H9 (cell line): ENCODE results near the gene STARD10. TPM values are rescaled to one million over a fixed set of nuclear protein-coding genes. Genes with fewer than 3 reads are reported as not detected.

Source experiments
- DNase-seq: peaks from one replicate; pipeline ENCODE4 v3.0.0-alpha.2; 2017
- H2AFZ ChIP-seq: one replicate; pipeline ENCODE4 v1.6.1; 2013; ENCODE audit warnings: mild to moderate bottlenecking, low read length, control low read depth, moderate library complexity
- H2AK5ac ChIP-seq: 2 replicates; pipeline ENCODE4 v1.6.1; 2013; ENCODE audit warnings: low read length, control low read depth, mixed read lengths; ENCODE audit not compliant: insufficient read length
- H2BK120ac ChIP-seq: one replicate; pipeline ENCODE4 v1.6.1; 2013; ENCODE audit warnings: low read depth, mild to moderate bottlenecking, low read length, control low read depth, inconsistent platforms; ENCODE audit not compliant: poor library complexity, severe bottlenecking
- H2BK12ac ChIP-seq: 2 replicates; pipeline ENCODE4 v1.6.1; 2013; ENCODE audit warnings: low read length, control low read depth, mixed read lengths, low read depth; ENCODE audit not compliant: insufficient read length
- H2BK15ac ChIP-seq: 2 replicates; pipeline ENCODE4 v1.6.1; 2013; ENCODE audit warnings: low read depth, low read length, control low read depth
- H2BK20ac ChIP-seq: one replicate; pipeline ENCODE4 v1.6.1; 2013; ENCODE audit warnings: low read depth, mild to moderate bottlenecking, low read length, control low read depth, inconsistent platforms; ENCODE audit not compliant: poor library complexity, severe bottlenecking
- H2BK5ac ChIP-seq: 2 replicates; pipeline ENCODE4 v1.6.1; 2013; ENCODE audit warnings: low read length, control low read depth, mixed read lengths; ENCODE audit not compliant: insufficient read length
- H3K14ac ChIP-seq: 2 replicates; pipeline ENCODE4 v1.6.1; 2013; ENCODE audit warnings: low read length, control low read depth; ENCODE audit not compliant: insufficient read depth
- H3K18ac ChIP-seq: 2 replicates; pipeline ENCODE4 v1.6.1; 2013; ENCODE audit warnings: low read depth, mild to moderate bottlenecking, mixed read lengths, low read length, control low read depth; ENCODE audit not compliant: insufficient read length
- H3K23ac ChIP-seq: 2 replicates; pipeline ENCODE4 v1.6.1; 2013; ENCODE audit warnings: low read length, control low read depth, mixed read lengths, low read depth; ENCODE audit not compliant: insufficient read length
- H3K23me2 ChIP-seq: 2 replicates; pipeline ENCODE4 v1.6.1; 2013; ENCODE audit warnings: low read depth, mild to moderate bottlenecking, mixed read lengths, low read length, control low read depth; ENCODE audit not compliant: insufficient read length, poor library complexity, severe bottlenecking
- H3K27ac ChIP-seq: 2 replicates; pipeline ENCODE4 v1.5.1; 2013; ENCODE audit warnings: low read length, control low read depth, mixed read lengths, low read depth; ENCODE audit not compliant: insufficient read length
- H3K27me3 ChIP-seq: 2 replicates; pipeline ENCODE4 v1.6.1; 2013; ENCODE audit warnings: low read length, control low read depth, inconsistent platforms; ENCODE audit not compliant: insufficient read depth
- H3K4ac ChIP-seq: 2 replicates; pipeline ENCODE4 v1.6.1; 2013; ENCODE audit warnings: low read depth, mild to moderate bottlenecking, control low read depth, inconsistent platforms, low read length, moderate library complexity
- H3K4me1 ChIP-seq: 2 replicates; pipeline ENCODE4 v1.6.1; 2013; ENCODE audit warnings: low read length, control low read depth, inconsistent platforms; ENCODE audit not compliant: insufficient read depth
- H3K4me2 ChIP-seq: 2 replicates; pipeline ENCODE4 v1.6.1; 2013; ENCODE audit warnings: low read length, control low read depth, mixed read lengths; ENCODE audit not compliant: insufficient read length, insufficient read depth
- H3K56ac ChIP-seq: 2 replicates; pipeline ENCODE4 v1.6.1; 2013; ENCODE audit warnings: low read depth, mild to moderate bottlenecking, mixed read lengths, low read length, control low read depth; ENCODE audit not compliant: insufficient read length
- H3K79me1 ChIP-seq: 2 replicates; pipeline ENCODE4 v1.6.1; 2013; ENCODE audit warnings: low read depth, mild to moderate bottlenecking, moderate library complexity, low read length, control low read depth, inconsistent platforms; ENCODE audit not compliant: insufficient read depth, poor library complexity, severe bottlenecking
- H3K79me2 ChIP-seq: 2 replicates; pipeline ENCODE4 v1.6.1; 2013; ENCODE audit warnings: low read length, control low read depth, inconsistent platforms; ENCODE audit not compliant: insufficient read depth
- H3K9ac ChIP-seq: 2 replicates; pipeline ENCODE4 v1.6.1; 2013; ENCODE audit warnings: low read length, control low read depth, mixed read lengths; ENCODE audit not compliant: insufficient read length; ENCODE audit errors: extremely low read depth
- H3K9me3 ChIP-seq: one replicate; pipeline ENCODE4 v1.6.1; 2013; ENCODE audit warnings: low read depth, low read length, inconsistent platforms; ENCODE audit not compliant: control insufficient read depth
- H3T11ph ChIP-seq: one replicate; pipeline ENCODE4 v1.6.1; 2013; ENCODE audit warnings: mild to moderate bottlenecking, low read length, control low read depth, inconsistent platforms
- H4K20me1 ChIP-seq: one replicate; pipeline ENCODE4 v1.6.1; 2013; ENCODE audit not compliant: control insufficient read depth, insufficient read length, insufficient read depth
- H4K5ac ChIP-seq: 2 replicates; pipeline ENCODE4 v1.6.1; 2013; ENCODE audit warnings: low read depth, mild to moderate bottlenecking, mixed read lengths, low read length, control low read depth; ENCODE audit not compliant: insufficient read length
- H4K8ac ChIP-seq: replicated peaks from 2 replicates; pipeline ENCODE4 v1.6.1; 2013; ENCODE audit warnings: low read length, control low read depth, mixed read lengths, low read depth; ENCODE audit not compliant: insufficient read length
- H4K91ac ChIP-seq: 2 replicates; pipeline ENCODE4 v1.6.1; 2013; ENCODE audit warnings: low read depth, mild to moderate bottlenecking, moderate library complexity, mixed read lengths, low read length, control low read depth; ENCODE audit not compliant: insufficient read length
- H3K27ac Mint-ChIP-seq, 3 experiments: 2 replicates in 2 of 3; 3 replicates in 1 of 3; pipeline ENCODE4 v1.8.0; 2020 to 2021; ENCODE audit warnings: mixed read lengths in 3 of 3, mild to moderate bottlenecking in 1 of 3, moderate library complexity in 1 of 3
- H3K27me3 Mint-ChIP-seq: 2 replicates; pipeline ENCODE4 v1.8.0; 2021; ENCODE audit warnings: low read depth, mild to moderate bottlenecking, moderate library complexity, mixed read lengths
- H3K36me3 Mint-ChIP-seq, 3 experiments: 2 replicates in 2 of 3; 3 replicates in 1 of 3; pipeline ENCODE4 v1.8.0; 2020 to 2021; ENCODE audit warnings: low read depth in 3 of 3, mixed read lengths in 3 of 3; ENCODE audit not compliant: insufficient read depth in 1 of 3
- H3K4me1 Mint-ChIP-seq, 2 experiments: 2 replicates each; pipeline ENCODE4 v1.8.0; 2020; ENCODE audit warnings: mixed read lengths in 2 of 2
- H3K4me3 Mint-ChIP-seq, 2 experiments: 2 replicates in 1 of 2; 3 replicates in 1 of 2; pipeline ENCODE4 v1.8.0; 2020 to 2021; ENCODE audit warnings: mild to moderate bottlenecking in 2 of 2, mixed read lengths in 2 of 2, moderate library complexity in 1 of 2
- H3K9me3 Mint-ChIP-seq, 2 experiments: 2 replicates in 1 of 2; 3 replicates in 1 of 2; pipeline ENCODE4 v1.8.0; 2020; ENCODE audit warnings: mild to moderate bottlenecking in 2 of 2, mixed read lengths in 2 of 2, moderate library complexity in 1 of 2
- CTCF ChIP-seq: fragments of 200-600 bp; sonication (generic); conservative IDR thresholded peaks from 3 replicates; pipeline ENCODE4 v1.8.0; 2021; ENCODE audit warnings: antibody characterized with exemption, mild to moderate bottlenecking
- WGBS: extraction: QIAGEN DNeasy Blood & Tissue Kit; methylation state at CpG from one replicate; pipeline ENCODE4 v1.1.7; 2013; ENCODE audit warnings: missing lambda C conversion rate, low lambda C conversion rate, mixed read lengths; ENCODE audit not compliant: insufficient read length; ENCODE audit errors: extremely low coverage; 5-methylcytosine and 5-hydroxymethylcytosine counted together
- total RNA-seq: library from RNA; stranded (reverse); gene quantifications from 2 replicates; pipeline ENCODE4 v1.2.1, GENCODE V29; 2021

STARD10 gene
- total RNA-seq, 1 experiment from 2014 or later, result 24.4 TPM

GRCh38 chr11:72741849-72742512 is 51.9 kb downstream of the STARD10 start:
- Histone ChIP-seq H3K4me2 (no peak overlapping the region), H3K4ac (no peak overlapping the region; the same call in 1 of the 2 replicates), H3K23me2 (no peaks in the 10 kb centered on the region), H2AK5ac (no peak overlapping the region), H2AFZ (no peak overlapping the region), H2BK15ac (no peak overlapping the region), H3K79me1 (no peaks in the 10 kb centered on the region), H3K9ac (no peak overlapping the region), H3K27me3 (no peaks in the 10 kb centered on the region), H4K20me1 (no peaks in the 10 kb centered on the region), H4K91ac (no peak overlapping the region), H3K23ac (no peak overlapping the region), H3K18ac (no peak overlapping the region), H3K4me1 (peaks cover 10% of the 10 kb centered on the region), H3T11ph (no peak overlapping the region), H2BK5ac (no peak overlapping the region), H2BK12ac (no peak overlapping the region), H2BK120ac (no peak overlapping the region), H3K27ac (no peak overlapping the region), H2BK20ac (no peak overlapping the region), H3K56ac (no peak overlapping the region), H3K79me2 (peaks cover 17% of the 10 kb centered on the region; the same call in 1 of the 2 replicates), H3K9me3 (no peaks in the 10 kb centered on the region), H4K8ac (no peak overlapping the region), H3K14ac (peak overlapping the region; percentile 5), H4K5ac (no peak overlapping the region)
- H3K36me3 Mint-ChIP-seq, result peaks cover 0 to 7% (median 5%) of the 10 kb centered on the region in 3 experiments; a peak in 3 of 7 replicates
- no peak for TF ChIP-seq CTCF
- peaks cover 46 to 47% of the 10 kb centered on the region in 2 experiments for H3K4me1 Mint-ChIP-seq
- no peak for DNase-seq
- H3K27me3 Mint-ChIP-seq, result no peaks in the 10 kb centered on the region
- H3K27ac Mint-ChIP-seq, result peak overlapping the region; percentile 53 to 98 (median 98); a peak in 4 of 7 replicates
- H3K9me3 Mint-ChIP-seq, result no peaks in the 10 kb centered on the region
- WGBS, result no CpG with 5 or more reads among the region's 7 CpGs
- no peak overlapping the region for H3K4me3 Mint-ChIP-seq
